HAP-1 (cell line): ENCODE data around the gene CCDC182.

Experiments used
- DNase-seq, 2 experiments: peaks; one replicate each; pipeline ENCODE4 v3.0.0-alpha.2; 2016 to 2020; ENCODE audit warnings: low spot score in 2 of 2
- H3K27me3 ChIP-seq: fragments of 250-450 bp; sonication (Bioruptor Pico); 2 replicates; pipeline ENCODE4 v1.5.1; 2020; ENCODE audit warnings: low read depth, mild to moderate bottlenecking, moderate library complexity
- H3K36me3 ChIP-seq: fragments of 250-450 bp; sonication (Bioruptor Pico); replicated peaks from 2 replicates; pipeline ENCODE4 v1.5.1; 2020; ENCODE audit warnings: mild to moderate bottlenecking
- H3K4me1 ChIP-seq: fragments of 250-450 bp; sonication (Bioruptor Pico); 2 replicates; pipeline ENCODE4 v1.5.1; 2020; ENCODE audit warnings: mild to moderate bottlenecking
- H3K4me3 ChIP-seq: fragments of 250-450 bp; sonication (Bioruptor Pico); 2 replicates; pipeline ENCODE4 v1.5.1; 2020; ENCODE audit warnings: mild to moderate bottlenecking, moderate library complexity
- H3K9me3 ChIP-seq: fragments of 250-450 bp; sonication (Bioruptor Pico); 2 replicates; pipeline ENCODE4 v1.5.1; 2020; ENCODE audit warnings: mild to moderate bottlenecking, moderate library complexity
- in situ Hi-C: fragments of 300-500 bp; cut with MboI; formaldehyde crosslinking; loops from 3 replicates; pipeline ENCODE4 v1.14.3; 2020; ENCODE audit warnings: low sequenced_read_pairs, inconsistent platforms, mixed read lengths

The CCDC182 gene

DNA sequence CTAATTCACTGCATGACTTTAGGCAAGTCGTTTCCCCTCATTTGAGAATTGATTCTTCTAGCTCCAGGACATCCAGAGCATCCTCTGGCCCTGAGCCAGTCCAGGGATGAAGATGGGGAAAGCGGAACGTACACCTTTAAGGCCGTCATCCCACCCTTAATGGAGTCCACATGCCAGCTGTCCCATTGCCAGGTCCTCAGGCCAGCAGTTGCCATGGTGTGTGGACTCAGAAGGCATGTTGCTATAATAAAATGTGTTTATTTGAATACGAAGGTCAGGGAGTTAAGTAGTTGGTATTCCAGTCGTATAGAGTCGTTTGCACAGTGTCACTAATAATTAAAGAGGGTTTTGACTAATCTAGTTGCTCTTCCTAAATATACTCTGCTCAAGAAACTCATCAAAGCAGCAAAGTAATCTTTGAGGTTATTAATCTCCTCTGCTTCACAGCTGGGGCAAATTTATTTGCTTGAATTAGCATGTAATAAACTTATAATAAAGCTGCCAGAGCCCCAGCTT is 30.4 kb downstream of the CCDC182 start:
- H3K27me3 ChIP-seq = peaks cover 38% of the 10 kb centered on the region
- H3K36me3 ChIP-seq = no peaks in the 10 kb centered on the region
- no peak for DNase-seq
- in situ Hi-C loops = no loop called here
- no peaks in the 10 kb centered on the region for H3K4me1 ChIP-seq
- no peak overlapping the region for H3K4me3 ChIP-seq
- no peaks in the 10 kb centered on the region for H3K9me3 ChIP-seq

- DNase-seq = no peak
- H3K36me3 ChIP-seq = no peaks in the 10 kb centered on the region
- in situ Hi-C loops = no loop called here
- no peak overlapping the region for H3K4me3 ChIP-seq
- no peaks in the 10 kb centered on the region; the same call in 1 of the 2 replicates for H3K9me3 ChIP-seq
- H3K4me1 ChIP-seq = no peaks in the 10 kb centered on the region
- H3K27me3 ChIP-seq = peaks cover 24% of the 10 kb centered on the region
These were observed 32.0 kb downstream of the CCDC182 start for GRCh38 chr17:57713140-57713539.

DNA sequence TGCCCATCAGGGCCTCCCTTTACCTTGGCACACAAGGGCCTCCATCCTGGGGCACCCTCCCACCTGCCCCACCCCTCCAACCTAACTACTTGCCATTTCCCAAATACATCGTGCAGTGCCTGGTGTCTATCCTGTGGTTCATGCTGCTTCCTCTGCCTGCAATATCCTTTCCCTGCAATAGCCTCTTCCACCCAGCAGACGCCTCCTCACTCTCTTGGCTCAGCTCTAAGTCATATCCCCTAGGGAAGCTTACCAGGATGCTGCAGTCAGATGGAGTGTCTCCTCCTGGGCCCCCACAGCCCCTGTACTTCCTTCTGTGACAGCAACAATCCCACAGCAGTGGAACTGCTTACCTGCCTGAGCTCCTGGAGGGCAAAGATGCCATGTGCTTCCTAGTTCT is 36.7 kb downstream of the CCDC182 start:
- no peak for DNase-seq
- Histone ChIP-seq H3K27me3 (peaks cover 14% of the 10 kb centered on the region), H3K9me3 (no peaks in the 10 kb centered on the region; the same call in 1 of the 2 replicates), H3K4me1 (no peaks in the 10 kb centered on the region), H3K36me3 (no peaks in the 10 kb centered on the region), H3K4me3 (no peak overlapping the region)
- in situ Hi-C loops = no loop called here

GRCh38 chr17:57707892-57708291 is 37.2 kb downstream of the CCDC182 start:
- in situ Hi-C loops = no loop called here
- Histone ChIP-seq H3K9me3 (no peaks in the 10 kb centered on the region; the same call in 1 of the 2 replicates), H3K27me3 (peaks cover 10% of the 10 kb centered on the region), H3K36me3 (no peaks in the 10 kb centered on the region), H3K4me1 (no peaks in the 10 kb centered on the region), H3K4me3 (no peak overlapping the region)
- no peak for DNase-seq

GRCh38 chr17:57706761-57707160 is 38.3 kb downstream of the CCDC182 start:
- Histone ChIP-seq H3K27me3 (no peaks in the 10 kb centered on the region), H3K4me1 (no peaks in the 10 kb centered on the region), H3K36me3 (no peaks in the 10 kb centered on the region), H3K9me3 (no peaks in the 10 kb centered on the region; the same call in 1 of the 2 replicates), H3K4me3 (no peak overlapping the region)
- no peak for DNase-seq
- in situ Hi-C loops = no loop called here

- no peak overlapping the region for H3K4me3 ChIP-seq
- DNase-seq = no peak
- H3K27me3 ChIP-seq = no peaks in the 10 kb centered on the region
- no peaks in the 10 kb centered on the region for H3K36me3 ChIP-seq
- in situ Hi-C loops = no loop called here
- no peaks in the 10 kb centered on the region; the same call in 1 of the 2 replicates for H3K9me3 ChIP-seq
- H3K4me1 ChIP-seq = peaks cover 5% of the 10 kb centered on the region
These were observed 39.0 kb downstream of the CCDC182 start for GRCh38 chr17:57705921-57706695.

GRCh38 chr17:57704448-57704847 is 40.7 kb downstream of the CCDC182 start:
- Histone ChIP-seq H3K4me1 (peaks cover 12% of the 10 kb centered on the region), H3K27me3 (no peaks in the 10 kb centered on the region), H3K4me3 (no peak overlapping the region), H3K36me3 (no peaks in the 10 kb centered on the region), H3K9me3 (no peaks in the 10 kb centered on the region; the same call in 1 of the 2 replicates)
- in situ Hi-C loops = no loop called here
- no peak for DNase-seq

DNA sequence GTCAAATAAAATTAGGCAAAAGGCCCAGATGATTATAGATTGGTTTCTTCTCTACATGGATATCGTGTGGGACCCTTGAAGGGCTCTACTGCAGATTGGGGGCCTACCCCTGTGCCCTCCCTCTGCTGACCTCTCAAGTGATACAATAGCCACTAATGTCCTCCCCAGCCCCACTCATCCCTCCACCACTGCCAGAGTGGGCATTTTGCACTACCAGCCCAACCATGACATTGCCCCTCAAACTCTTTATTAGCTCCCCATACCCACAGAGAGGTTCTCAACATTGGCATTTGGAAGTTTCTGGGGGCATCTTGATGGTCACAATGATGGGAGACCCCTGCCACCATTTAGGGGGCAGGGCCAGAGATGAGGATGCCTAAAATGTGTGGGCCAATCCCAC is 41.8 kb downstream of the CCDC182 start:
- no peaks in the 10 kb centered on the region for H3K27me3 ChIP-seq
- H3K4me1 ChIP-seq = peaks cover 12% of the 10 kb centered on the region
- no peak overlapping the region for H3K4me3 ChIP-seq
- in situ Hi-C loops = no loop called here
- no peak for DNase-seq
- H3K36me3 ChIP-seq = no peaks in the 10 kb centered on the region
- H3K9me3 ChIP-seq = no peaks in the 10 kb centered on the region

DNA sequence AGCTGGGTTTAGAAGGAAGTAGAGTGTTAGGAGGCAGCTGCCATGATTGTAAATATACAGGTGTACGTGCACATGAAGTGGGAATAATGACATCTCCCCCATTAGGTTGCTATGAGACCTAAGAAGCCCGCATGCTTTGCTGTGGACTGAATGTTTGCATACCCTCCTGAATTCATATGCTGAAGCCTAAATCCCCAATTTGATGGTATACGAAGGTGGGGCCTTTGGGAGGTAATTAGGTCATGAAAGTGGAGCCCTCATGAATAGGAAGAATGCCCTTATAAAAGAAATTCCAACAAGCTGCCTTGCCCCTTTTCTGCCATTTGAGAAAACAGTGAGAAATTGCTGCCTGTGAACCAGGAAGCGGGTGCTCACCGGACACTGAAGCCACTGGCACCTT is 44.0 kb downstream of the CCDC182 start:
- Histone ChIP-seq H3K27me3 (no peaks in the 10 kb centered on the region), H3K4me1 (peaks cover 12% of the 10 kb centered on the region), H3K36me3 (no peaks in the 10 kb centered on the region), H3K4me3 (no peak overlapping the region), H3K9me3 (no peaks in the 10 kb centered on the region)
- peak; percentile 43 to 68 for DNase-seq
- in situ Hi-C loops = no loop called here

GRCh38 chr17:57699751-57700219 is 45.3 kb downstream of the CCDC182 start:
- H3K27me3 ChIP-seq = no peaks in the 10 kb centered on the region

GRCh38 chr17:57697891-57698711 is 47.0 kb downstream of the CCDC182 start:
- Histone ChIP-seq H3K4me1 (peaks cover 12% of the 10 kb centered on the region), H3K4me3 (no peak overlapping the region), H3K27me3 (no peaks in the 10 kb centered on the region), H3K36me3 (no peaks in the 10 kb centered on the region), H3K9me3 (no peaks in the 10 kb centered on the region)
- in situ Hi-C loops = no loop called here
- peak; percentile 60 to 63 for DNase-seq

More at GRCh38 chr17:57699751-57700219, 45.3 kb downstream of the CCDC182 start:
- H3K4me3 ChIP-seq = no peak overlapping the region
- H3K36me3 ChIP-seq = no peaks in the 10 kb centered on the region
- no peaks in the 10 kb centered on the region for H3K9me3 ChIP-seq
- no peak for DNase-seq
- peaks cover 12% of the 10 kb centered on the region for H3K4me1 ChIP-seq
- in situ Hi-C loops = no loop called here

GRCh38 chr17:57697197-57697596 is 47.9 kb downstream of the CCDC182 start:
- Histone ChIP-seq H3K9me3 (no peaks in the 10 kb centered on the region), H3K36me3 (no peaks in the 10 kb centered on the region), H3K4me3 (no peak overlapping the region), H3K4me1 (peaks cover 12% of the 10 kb centered on the region), H3K27me3 (no peaks in the 10 kb centered on the region)
- DNase-seq = no peak
- in situ Hi-C loops = no loop called here

DNA sequence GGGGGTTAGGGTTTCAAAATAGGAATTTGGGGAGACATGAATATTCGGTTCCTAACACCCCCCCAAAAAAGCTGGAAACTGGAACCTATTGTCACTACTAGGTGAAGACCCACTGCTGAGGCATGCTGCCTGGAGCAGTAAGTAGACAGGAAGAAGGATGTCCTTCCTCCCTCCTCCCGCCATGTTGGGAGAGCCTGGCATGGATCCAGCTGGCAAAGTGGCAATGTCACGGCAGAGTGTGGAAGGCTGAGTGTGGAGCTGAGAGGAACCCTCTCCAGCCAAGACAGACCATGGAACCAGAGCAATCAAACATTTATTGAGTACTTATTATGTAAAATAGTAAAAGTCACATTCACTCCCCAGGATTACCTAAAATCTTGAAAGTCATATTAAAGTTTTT is 49.0 kb downstream of the CCDC182 start:
- H3K4me1 ChIP-seq = peaks cover 7% of the 10 kb centered on the region; the same call in 1 of the 2 replicates
- H3K4me3 ChIP-seq = no peak overlapping the region
- in situ Hi-C loops = no loop called here
- no peak for DNase-seq
- H3K36me3 ChIP-seq = no peaks in the 10 kb centered on the region
- no peaks in the 10 kb centered on the region for H3K27me3 ChIP-seq
- H3K9me3 ChIP-seq = no peaks in the 10 kb centered on the region
